HG02588 (cell line): ENCODE results near the gene SETD2.
"Not testable (repeated sequence)": the region's sequence is repeated elsewhere in the genome, so short reads cannot be mapped to it uniquely, and the experiment has no call there.

Experiments
- ATAC-seq: cut with Tn5 transposase; IDR thresholded peaks from one replicate; pipeline ENCODE4 v1.9.1; 2021; ENCODE audit warnings: mild to moderate bottlenecking, moderate library complexity; ENCODE audit not compliant: unreplicated experiment

Gene SETD2

DNA sequence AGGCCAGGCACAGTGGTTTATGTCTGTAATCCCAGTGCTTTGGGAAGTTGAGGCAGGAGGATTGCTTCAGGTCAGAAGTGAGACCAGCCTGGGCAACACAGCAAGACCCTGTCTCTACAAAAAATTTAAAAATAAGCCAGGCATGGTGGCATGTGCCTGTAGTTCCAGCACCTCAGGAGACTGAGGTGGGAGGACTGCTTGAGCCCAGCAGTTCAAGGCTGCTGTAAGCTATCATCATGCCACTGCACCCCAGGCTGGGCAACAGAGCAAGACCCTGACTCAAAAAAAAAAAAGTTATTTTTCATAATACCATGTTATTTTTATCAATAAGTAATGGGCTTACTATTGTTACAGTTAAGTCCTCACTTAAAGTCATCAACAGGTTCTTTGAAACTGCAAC lies 59.7 kb downstream of the SETD2 start:
- no peak for ATAC-seq

DNA sequence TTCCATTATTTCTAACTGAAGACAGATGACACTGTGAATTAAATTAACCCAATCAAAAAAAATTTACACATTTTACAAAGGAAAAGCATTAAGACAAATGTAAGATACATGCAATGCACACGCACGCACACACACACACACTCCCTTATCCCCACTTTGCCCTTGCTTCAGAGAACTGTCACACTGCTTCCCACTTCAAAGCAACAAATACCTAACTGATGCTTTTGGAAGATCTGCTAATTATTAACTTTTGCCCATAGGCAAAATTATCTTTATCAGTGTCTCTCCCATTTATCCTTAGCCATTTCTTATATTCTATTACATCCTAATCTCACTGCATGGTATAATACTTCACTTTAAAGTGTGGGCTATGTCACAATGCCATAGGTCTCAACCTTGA lies 60.3 kb downstream of the SETD2 start:
- no peak for ATAC-seq

DNA sequence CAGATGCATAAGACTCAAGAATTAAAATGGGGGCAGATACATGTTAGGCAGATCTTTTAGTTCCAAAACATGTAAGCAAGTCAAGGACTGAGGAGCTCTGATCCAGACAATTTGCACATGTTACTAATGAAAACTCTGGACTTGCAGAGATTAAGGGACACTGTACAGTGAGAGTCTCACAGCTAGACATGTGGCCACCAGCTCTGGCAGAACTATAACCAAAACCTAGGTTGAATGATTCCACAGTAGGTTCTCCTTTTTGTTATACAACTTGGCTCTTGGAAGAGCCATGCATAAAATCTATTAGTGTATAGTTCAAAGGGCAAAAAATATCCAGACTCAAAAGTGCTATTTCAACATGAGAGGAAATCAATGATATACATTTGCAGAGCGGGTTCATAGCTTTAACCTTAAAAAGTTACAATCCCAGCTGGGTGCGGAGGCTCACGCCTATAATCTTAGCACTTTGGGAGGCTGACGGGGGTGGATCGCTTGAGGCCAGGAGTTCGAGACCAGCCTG lies 61.8 kb downstream of the SETD2 start:
- ATAC-seq: no peak

DNA sequence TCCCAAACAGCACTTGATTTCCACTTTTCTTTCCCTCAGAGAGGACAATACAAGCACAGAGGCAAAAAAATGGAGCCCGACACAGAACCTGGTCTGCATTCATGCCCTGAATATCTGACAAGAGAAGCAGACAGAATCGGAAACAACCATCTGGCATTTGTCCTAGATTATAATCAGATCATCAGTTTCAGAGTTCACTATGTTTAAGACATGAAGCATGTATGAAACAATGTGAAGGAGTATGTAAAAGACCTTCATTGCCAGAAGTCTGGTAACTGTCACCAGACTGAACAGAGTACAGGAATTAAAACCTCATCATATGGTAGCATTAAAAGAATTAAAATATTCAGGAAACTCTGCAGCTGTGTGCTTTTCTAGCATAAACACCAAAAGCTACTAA lies 65.0 kb downstream of the SETD2 start:
- ATAC-seq: no peak

DNA sequence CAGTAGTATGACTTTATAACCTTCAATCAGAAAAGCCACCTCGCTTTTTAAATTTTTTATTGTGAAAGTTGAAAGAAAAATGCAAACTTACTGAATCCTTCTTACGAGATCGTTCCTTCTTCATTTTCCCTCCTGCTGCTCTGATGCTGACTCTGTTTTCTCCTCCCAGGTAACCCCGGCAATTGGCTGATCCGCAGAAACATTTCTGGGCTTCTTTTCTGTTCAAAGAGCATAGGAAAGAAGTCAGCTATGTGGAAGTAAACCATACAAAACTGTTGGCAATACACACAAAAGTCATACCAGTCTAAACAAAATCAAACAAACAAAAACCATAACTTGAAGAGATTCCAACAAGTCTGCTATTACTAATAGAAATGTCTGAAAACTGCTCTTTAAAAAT lies 66.0 kb downstream of the SETD2 start:
- ATAC-seq: no peak

DNA sequence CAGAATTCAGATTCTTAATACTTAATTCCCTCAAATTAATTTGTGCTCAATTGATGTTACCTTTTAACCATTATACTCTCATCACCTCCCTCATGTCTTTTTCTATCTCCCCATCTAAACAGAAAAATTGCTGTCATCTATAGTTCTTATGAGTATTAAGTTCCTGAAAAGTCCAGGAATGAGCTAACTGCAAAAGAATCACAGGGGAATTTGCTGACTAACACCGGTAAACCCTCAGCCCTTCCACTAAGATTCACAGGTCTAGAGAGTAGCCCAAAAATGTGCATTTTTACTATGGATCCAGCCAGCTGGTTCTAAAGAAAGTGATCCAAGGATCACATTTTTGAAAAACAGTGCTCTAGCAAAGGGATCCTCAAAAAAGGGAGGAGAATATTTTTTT lies 67.0 kb downstream of the SETD2 start:
- ATAC-seq: no peak

DNA sequence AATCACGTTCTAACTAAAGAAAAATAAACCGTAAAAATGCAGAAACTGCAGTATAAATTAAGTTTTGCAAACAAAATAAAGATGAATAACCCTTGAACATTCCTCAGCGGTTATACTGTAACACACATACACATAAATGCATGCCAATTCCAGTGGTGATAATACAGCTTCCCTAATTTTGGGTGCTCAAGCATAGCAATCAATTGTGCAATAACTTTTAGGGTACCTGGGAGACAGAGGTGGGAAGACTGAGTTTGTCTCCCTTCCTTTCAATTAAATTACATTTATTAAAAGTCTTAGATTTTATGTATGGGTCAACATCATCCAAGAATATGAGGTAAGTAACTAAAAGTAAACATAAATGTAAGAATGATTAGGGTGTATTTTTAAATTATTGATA lies 71.8 kb downstream of the SETD2 start:
- no peak for ATAC-seq

DNA sequence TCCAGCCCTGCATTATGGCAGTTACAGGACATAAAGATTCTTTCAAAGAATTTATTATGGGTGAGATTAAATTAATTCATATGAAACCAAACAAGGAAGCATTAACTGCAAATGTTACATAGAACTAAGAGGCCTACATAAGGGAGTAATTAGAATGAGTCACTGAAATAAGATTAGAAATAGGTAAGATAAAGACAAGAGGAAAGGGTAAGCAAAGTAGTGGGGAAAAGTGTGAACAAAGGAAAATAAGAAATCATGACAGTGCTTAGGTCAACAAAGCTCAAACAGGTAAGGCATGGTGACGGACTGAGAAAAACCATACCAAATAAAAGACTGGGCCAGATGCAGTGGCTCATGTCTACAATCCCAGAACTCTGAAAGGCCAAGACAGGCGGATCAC lies 74.3 kb downstream of the SETD2 start:
- no peak for ATAC-seq

DNA sequence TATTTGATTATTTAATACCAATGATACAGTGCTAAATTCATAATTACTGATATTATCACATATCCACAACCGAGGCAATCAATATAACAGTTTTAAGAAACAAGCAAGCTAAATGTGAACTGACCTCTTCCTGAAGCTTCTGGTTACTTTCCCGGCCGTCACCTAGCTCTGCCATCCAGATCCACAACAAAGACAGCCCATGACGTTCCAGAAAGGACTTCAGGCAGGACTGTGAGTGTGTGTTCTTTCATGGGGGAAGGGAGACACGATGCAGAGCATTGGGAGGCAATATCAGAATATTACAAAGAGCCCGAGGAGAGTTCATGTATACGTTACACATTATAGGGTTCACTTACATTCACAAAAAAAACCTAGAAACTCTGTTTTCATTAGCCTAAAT lies 77.8 kb downstream of the SETD2 start:
- ATAC-seq: no peak

DNA sequence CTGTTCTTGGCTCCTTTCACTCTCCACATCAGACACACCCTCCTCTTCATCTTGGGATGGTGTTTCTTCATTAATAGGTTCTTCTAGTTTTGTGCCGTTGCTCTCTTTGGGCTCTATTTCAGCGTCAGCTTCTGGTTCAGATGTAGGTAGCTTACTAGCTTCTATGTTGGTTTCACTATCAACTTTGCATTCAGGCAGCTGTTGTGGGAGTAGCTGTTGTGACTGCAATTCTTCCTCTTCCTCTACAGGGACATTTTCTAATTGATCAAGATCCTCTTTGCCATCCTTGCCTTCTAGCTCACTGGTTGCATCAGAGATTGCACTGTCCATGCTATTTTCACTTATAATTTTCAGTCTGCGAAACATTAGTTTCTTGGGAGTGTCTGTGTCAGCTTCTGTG lies 80.1 kb downstream of the SETD2 start:
- no peak for ATAC-seq

DNA sequence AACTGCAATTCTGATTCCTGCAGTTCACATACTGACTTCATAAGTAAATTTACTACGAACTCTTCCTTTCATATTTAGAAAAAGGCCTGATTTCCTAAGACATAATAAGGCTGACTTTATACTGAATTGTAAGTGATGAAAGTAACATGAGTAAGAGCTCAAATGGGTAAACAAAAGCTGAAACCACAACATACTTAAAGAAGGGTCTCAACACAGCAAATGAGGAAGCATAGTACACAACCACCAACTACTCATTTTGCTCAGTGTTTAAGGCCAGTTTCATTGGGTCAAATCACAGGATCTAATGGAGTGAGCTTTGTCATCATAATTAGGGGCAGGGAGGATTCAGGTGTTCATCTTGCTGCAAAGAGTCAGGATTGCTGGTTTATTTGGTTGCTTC lies 81.4 kb downstream of the SETD2 start:
- ATAC-seq: no peak

DNA sequence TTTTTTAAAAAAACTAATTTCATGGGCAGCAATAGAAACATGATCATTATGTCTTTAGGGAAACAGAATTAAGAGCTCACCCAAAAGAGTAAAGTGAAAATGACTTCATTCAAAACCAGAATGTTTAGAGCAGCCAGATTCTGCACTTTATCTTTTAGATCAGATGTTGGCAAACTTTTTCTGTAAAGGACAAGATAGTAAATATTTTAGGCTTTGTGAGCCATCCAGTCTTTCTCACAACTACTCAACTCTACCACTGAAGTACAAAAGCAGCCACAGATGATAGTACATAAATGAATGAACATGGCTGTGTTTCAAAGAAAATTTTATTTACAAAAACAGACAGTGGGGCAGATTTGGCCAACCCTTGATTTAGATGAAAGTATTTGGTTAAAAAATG lies 84.5 kb downstream of the SETD2 start:
- no peak for ATAC-seq

DNA sequence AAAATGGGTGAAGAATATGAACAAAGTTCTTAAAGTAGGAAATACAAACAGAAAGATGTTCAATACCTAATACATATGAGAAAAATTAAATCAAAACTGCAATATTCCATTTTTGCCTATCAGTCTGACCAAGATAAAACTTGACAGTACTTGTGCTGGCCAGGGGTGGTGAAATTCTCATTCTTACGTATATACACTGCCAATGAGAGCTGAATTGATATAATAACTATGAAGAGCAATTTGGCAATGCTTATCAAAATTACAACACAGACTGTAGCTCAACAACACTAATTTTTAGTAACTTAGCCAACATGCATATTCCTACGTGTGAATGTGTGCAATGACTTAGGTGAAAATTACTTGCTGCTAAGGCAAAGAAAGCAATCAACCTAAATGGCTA lies 90.2 kb downstream of the SETD2 start:
- no peak for ATAC-seq

DNA sequence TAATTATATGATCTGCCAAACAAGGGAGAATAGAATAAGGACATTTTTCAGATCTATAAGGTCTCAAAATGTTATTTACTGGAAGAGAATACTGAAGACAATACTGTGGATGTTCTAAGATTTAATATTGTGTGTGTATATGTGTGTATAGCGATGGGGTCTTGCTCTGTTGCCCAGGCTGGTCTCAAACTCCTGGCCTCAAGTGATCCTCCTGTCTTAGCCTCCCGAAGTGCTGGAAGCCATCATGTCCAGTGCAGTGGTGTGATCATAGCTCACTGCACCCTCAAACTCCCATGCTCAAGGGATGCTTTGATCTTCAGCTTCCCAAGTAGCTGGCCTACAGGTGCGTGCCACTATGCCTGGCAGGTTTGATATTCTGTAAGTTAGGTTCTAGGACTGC lies 93.1 kb downstream of the SETD2 start:
- ATAC-seq: no peak

DNA sequence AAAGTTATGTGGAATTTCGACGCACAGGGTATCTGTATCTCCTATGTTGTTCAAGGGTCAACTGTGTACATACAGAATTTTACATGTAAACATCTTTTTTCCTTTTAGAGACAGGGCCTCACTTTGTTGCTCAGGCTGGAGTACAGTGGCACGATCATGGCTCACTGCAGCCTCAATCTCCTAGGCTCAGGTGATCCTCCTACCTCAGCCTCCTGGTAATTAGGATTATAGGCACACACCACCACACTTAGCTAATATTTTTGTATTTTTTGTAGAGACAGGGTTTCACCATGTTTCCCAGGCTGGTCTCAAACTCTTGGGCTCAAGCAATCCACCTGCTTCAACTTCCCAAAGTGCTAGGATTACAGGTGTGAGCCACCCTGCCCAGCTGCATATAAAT lies 97.7 kb downstream of the SETD2 start:
- not testable (repeated sequence) for ATAC-seq

DNA sequence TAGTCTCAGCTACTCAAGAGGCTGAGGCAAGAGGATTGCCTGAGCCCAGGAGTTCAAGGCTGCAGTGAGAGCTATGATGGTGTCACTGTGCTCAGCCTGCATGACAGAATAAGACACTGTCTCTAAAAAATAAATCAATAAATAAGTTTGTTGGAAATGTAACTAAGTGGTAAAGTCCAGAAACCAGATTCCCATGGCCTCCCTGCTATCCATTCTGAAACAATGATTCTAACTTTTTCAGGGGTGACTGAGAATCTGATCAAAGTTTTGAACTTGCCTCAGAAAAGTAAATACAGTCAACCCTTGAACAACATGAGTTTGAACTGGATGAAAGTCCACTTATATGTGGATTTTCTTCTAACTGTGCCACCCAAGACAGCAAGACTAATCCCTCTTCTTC lies 98.2 kb downstream of the SETD2 start:
- no peak for ATAC-seq

DNA sequence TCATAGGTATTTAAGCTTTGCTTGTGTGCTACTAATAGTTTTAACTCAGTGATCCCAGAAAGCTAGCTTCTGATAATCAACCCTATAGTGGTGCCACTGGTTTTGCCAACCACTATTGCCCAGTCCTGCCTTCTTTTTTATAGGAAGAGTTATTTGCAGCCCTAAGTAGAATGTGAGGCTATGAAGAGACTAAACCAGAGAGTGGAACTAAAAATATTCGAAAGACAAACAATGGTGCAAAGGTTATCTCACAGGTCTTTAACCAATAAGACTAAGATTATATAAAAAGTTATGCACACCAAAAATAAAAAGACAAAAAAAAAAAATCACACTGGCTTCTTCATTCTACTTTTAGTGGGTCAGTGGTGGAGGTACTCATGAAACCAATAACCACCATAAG lies 98.9 kb downstream of the SETD2 start:
- ATAC-seq: no peak

DNA sequence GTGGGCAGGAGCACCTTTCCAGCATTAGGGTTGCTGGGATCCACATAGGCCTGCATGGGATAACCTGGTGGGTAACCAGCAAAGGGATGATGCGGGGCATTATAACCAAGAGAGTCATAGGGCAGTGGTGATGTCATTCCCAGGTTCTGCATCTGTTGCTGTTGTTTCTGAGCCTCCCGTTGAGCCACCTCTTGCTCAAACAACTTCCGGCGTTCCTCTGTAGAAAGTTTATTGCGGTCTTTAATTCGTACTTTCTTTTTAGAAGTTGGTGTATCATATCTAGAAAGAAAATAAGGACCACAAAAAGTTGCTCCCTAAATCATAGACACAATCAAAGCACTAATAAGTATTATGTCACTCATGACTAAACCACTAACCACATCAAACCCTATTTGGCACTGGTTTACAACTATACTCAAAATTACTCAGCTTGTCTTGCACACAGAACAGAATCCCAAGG lies 106.7 kb downstream of the SETD2 start:
- ATAC-seq: no peak

DNA sequence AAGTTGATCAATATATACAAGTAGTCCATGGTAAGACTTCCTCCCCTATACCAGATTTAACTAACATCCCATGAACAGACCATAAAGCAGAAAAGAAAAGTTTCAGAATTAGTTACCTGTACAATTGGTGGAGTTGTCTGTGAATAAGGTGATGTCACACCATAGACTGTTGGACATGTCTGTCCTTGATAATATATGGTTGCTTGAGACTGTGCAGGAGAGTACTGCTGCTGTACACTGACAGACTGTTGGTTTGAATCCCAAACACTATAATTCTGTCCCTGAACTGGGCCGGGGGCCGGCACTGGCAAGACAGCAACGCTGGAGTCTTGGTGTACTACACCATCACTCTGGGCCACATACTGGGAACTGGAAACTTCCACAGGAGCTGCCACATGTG lies 107.2 kb downstream of the SETD2 start:
- ATAC-seq: no peak

DNA sequence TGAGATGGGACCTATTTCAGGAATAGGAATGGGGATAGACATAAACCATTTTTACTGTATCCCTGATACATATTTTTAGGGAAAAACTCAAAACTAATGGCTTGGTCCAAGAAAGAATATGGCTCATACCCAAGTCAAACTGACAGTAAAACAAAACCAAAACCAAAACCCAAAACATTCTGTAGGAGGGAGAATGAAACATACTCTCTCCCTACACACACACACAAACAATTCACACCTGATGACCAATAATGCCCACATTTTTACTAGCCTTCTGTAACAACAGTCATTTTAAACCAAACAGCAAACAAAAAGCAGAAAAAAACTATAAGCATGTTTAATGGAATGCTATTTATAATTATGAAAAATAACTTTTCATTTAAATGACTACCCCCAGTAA lies 109.5 kb downstream of the SETD2 start:
- no peak for ATAC-seq

DNA sequence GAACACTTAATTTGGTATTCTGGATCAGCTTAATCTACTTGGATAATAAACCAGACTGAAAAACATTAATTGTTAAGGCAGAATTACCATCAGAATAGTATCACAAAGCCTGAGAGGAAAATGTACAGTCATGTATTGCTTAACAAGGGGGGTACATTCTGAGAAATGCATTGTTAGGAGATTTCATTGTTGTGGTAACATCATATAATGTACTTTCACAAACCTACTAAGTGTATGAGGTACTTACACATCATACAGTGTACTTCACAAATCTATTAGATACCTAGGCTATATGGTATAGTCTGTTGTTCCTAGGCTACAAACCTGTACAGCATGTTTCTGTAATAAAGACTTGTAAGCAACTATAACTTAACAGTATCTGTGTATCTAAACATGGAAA lies 116.2 kb downstream of the SETD2 start:
- ATAC-seq: no peak

DNA sequence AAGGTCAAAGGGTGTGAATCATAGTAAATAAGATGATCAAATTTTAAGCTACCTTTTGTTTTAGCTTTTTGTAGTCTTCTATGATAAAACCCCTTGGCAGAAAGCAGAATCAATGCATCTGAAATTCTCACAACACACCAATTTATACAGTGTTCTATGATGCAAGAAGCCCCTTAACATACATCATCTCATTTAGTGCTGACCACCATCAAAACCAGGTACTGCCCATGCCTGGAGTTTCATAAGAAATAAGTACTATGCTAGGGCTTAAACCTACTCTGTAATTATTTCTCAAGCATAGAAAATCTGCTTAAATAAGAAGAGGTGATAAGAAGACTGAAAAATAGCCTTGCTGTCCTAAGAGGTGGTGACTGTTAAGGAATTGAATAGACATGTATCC lies 116.8 kb downstream of the SETD2 start:
- no peak for ATAC-seq

DNA sequence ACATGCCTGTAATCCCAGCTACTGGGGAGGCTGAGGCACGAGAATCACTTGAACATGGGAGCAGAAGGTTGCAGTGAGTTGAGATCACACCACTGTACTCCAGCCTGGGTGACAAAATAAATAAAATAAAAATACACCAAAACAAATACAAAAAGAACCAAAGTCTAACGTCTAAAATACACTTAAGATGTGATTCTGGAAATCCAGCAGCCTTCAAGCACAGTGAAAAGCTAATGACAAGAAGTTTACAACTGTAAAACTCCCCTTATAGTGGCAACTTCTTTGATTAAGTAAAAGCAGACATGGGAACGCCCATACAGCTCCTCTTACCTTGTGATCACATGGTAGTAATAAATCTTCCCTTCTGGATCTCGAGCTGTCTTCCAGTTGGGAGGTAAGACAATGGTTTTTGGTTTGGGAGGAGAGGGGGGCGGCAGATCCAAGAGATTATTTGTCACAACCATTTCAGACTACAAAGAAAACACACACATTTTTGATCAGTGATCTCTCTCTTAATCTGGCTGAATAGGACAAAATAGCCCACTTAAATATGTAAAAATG lies 121.6 kb downstream of the SETD2 start:
- ATAC-seq: no peak
